Activated T-helper 1 cell treated with anti-CD3 and anti-CD28 coated beads, Interleukin-12 subunit alpha, Interleukin-12 subunit beta, Interleukin-2, Interleukin-4 antibody, amounts not matched to agents 30 ng/mL and 10 ng/mL and 1 ng/mL, durations not matched to agents 14 hours and 24 hours and 36 hours (primary cell): ENCODE measurements around the gene NLRP6. TPM values are rescaled to one million over a fixed set of nuclear protein-coding genes. Genes with fewer than 3 reads are reported as not detected.

Source experiments
- DNase-seq: peaks from one replicate; pipeline ENCODE4 v3.0.0; 2021; ENCODE audit warnings: low spot score
- H3K27ac Mint-ChIP-seq: one replicate; pipeline ENCODE4 v1.8.0; 2021; ENCODE audit warnings: mild to moderate bottlenecking, mixed read lengths
- H3K27me3 Mint-ChIP-seq: one replicate; pipeline ENCODE4 v1.8.0; 2022; ENCODE audit warnings: mild to moderate bottlenecking, moderate library complexity, mixed read lengths; ENCODE audit not compliant: insufficient read depth
- H3K36me3 Mint-ChIP-seq: one replicate; pipeline ENCODE4 v1.8.0; 2021; ENCODE audit warnings: low read depth, mixed read lengths
- H3K4me1 Mint-ChIP-seq: one replicate; pipeline ENCODE4 v1.8.0; 2021; ENCODE audit warnings: low read depth, mixed read lengths
- H3K4me3 Mint-ChIP-seq: one replicate; pipeline ENCODE4 v1.8.0; 2021; ENCODE audit warnings: mild to moderate bottlenecking, moderate library complexity, mixed read lengths
- H3K9me3 Mint-ChIP-seq: one replicate; pipeline ENCODE4 v1.8.0; 2021; ENCODE audit warnings: mixed read lengths
- intact Hi-C: fragments of 100-400 bp; cut with micrococcal nuclease; formaldehyde crosslinking; loops from one replicate; pipeline ENCODE4 v1.15.1; 2024
- total RNA-seq: library from RNA; stranded (reverse); gene quantifications from 2 replicates; pipeline ENCODE4 v1.2.3, GENCODE V29; 2022

NLRP6 gene
- total RNA-seq, 1 donor from 2014 or later: 5.2 TPM

DNA sequence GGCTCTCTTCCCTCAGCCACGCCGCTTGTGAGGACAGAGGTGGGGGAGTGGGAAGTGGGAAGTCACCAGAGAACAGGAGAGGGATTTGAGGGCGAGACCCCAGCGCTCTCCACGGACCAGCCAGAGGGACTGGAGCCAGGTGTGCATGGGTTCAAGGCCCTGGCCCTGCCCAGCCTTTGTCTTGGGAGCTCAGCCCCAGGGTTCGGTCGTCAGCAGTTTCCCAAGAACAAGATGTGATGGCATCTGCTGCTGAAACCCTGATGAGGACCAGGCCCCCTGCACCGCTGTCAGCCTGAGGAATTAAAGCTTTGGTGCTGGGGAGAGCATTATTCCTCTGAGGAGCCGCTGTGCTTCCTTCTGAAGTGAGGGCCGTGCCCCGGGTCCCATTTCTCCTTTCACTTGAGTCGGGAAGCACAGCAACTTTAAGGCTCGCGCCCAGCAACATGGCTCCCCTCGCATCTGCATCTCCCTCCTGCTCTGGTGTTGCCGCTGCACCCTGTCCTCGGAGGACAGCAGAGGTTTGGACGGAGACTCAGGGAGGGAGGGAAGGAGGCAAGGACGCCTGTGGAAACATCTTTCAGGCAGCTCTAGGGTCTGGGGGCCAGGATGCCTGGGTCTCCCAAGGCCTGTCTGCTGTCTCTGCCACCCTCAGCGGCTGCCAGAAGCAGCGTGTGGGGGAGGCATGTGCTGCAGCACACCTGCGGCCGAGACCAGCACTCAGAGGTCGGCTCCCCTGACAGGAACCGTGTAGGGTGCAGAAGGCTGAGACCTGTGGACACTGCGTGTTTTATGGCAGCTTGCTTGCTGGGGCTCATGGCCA lies 17.4 kb downstream of the NLRP6 start:
- no peak for DNase-seq
- Mint-ChIP-seq H3K27me3 (peaks cover 7% of the 10 kb centered on the region), H3K4me3 (no peak overlapping the region), H3K27ac (no peak overlapping the region), H3K36me3 (peaks cover 8% of the 10 kb centered on the region), H3K4me1 (peaks cover 18% of the 10 kb centered on the region), H3K9me3 (no peaks in the 10 kb centered on the region)
- intact Hi-C loops: no loop called here

- H3K27ac Mint-ChIP-seq: no peak overlapping the region
- DNase-seq: no peak
- intact Hi-C loops: no loop called here
- H3K9me3 Mint-ChIP-seq: no peaks in the 10 kb centered on the region
- no peak overlapping the region for H3K4me3 Mint-ChIP-seq
- H3K4me1 Mint-ChIP-seq: peaks cover 13% of the 10 kb centered on the region
- peaks cover 13% of the 10 kb centered on the region for H3K27me3 Mint-ChIP-seq
- H3K36me3 Mint-ChIP-seq: peaks cover 2% of the 10 kb centered on the region
These were observed 18.2 kb downstream of the NLRP6 start for GRCh38 chr11:296171-297050.

DNA sequence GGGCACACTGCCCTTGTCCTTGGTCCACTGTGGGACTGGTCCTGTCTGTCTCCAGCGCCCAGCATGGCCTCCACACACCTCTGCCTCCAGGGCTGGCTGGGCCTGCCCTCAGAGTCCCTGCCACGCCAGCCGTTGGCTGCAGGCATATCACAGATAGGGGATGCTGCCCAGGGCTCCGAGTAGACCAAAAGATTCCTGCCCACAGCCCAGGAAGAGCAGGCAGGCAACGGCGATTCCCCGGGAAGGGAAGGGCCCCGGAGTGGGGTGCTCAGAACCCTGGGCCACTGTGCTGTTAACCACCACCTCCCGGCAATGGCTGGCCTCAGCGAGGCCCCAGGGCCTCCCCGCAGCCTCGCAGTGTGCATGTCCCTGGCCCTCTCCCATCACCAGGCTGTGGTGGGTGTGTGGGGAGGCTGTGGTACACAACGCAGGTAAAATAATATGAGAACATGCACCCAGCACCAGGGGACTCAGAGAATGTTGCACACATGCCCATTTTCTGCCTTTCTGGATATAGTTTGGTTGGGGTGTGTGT lies 18.9 kb downstream of the NLRP6 start:
- peaks cover 13% of the 10 kb centered on the region for H3K27me3 Mint-ChIP-seq
- H3K27ac Mint-ChIP-seq: peak overlapping the region; percentile 78
- DNase-seq: no peak
- no peak overlapping the region for H3K4me3 Mint-ChIP-seq
- peaks cover 12% of the 10 kb centered on the region for H3K4me1 Mint-ChIP-seq
- intact Hi-C loops: no loop called here
- H3K9me3 Mint-ChIP-seq: no peaks in the 10 kb centered on the region
- no peaks in the 10 kb centered on the region for H3K36me3 Mint-ChIP-seq

DNA sequence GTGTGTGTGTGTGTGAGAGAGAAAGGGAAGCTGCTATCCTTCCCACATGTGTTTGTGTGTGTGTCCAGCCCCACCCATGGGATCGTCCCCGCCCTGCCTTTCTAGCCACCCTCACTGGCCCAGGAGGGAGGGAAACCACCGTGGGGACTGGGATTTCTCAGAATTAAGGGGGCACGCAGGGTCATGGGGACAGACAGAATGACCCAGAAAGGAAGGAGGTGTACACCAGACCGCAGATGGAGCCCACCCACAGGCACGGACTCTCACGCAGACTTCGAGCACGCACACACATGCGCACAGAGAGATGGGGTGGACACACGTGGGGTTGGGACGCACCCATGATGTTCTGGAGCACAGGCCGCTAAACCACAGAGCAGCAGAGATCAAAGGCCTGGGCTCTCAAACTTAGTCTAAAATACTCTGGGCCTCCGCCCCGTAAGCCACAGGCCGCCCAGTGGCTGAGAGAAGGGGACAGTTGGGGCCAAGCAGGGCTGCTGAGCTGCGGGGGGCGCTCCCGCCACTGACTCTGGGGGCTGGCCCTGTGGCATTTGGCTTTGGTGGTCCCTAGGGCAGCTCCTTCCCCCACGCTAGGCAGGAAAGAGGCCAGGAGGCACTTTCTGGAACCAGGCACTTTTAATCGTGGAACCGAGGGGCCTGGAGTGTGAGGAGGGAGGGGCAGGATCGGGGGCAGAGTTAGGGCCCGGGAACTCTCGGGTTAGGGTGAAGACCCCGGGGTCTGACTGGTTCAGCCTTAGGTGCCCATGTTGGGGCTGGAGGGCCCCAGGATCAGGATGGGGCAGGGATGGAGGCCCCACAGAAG lies 19.6 kb downstream of the NLRP6 start:
- Mint-ChIP-seq H3K9me3 (no peaks in the 10 kb centered on the region), H3K27me3 (peaks cover 13% of the 10 kb centered on the region), H3K4me1 (peaks cover 17% of the 10 kb centered on the region), H3K27ac (peak overlapping the region; percentile 78), H3K36me3 (no peaks in the 10 kb centered on the region), H3K4me3 (no peak overlapping the region)
- intact Hi-C loops: no loop called here
- no peak for DNase-seq

DNA sequence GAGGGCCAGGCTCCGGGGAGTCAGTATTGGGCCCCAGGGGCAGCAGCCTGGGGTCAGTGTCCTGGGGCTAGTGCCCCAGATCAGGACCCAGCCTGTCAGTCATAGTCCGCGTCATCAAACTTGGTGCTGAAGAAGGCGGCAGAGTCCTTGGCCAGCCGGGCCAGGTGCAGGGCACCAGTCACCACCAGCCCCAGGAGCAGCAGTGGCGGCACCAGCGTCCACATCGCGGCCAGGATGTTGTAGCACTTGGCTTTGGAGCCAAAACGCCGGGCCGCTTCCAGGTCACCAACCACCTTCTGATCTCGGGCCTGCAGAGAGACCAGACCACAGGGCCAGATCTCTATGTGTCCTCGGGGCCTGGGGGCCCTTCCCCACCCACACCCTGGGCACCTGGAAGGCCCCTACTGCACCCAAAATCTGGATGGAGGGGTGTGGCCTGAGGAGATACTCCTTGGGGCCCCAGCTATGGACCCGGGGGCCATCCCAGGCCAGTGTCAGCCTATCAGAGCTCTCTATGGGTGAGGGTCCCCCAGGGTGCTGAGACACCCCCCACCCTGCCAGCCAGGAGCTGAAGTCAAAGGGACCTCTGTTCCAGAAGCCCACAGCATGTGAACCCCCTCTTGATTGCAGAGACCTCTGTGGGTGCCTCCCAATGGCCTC lies 20.3 kb downstream of the NLRP6 start:
- Mint-ChIP-seq H3K4me3 (no peak overlapping the region), H3K36me3 (no peaks in the 10 kb centered on the region), H3K4me1 (peaks cover 20% of the 10 kb centered on the region), H3K27me3 (peaks cover 13% of the 10 kb centered on the region), H3K27ac (no peak overlapping the region), H3K9me3 (no peaks in the 10 kb centered on the region)
- no peak for DNase-seq
- intact Hi-C loops: no loop called here

DNA sequence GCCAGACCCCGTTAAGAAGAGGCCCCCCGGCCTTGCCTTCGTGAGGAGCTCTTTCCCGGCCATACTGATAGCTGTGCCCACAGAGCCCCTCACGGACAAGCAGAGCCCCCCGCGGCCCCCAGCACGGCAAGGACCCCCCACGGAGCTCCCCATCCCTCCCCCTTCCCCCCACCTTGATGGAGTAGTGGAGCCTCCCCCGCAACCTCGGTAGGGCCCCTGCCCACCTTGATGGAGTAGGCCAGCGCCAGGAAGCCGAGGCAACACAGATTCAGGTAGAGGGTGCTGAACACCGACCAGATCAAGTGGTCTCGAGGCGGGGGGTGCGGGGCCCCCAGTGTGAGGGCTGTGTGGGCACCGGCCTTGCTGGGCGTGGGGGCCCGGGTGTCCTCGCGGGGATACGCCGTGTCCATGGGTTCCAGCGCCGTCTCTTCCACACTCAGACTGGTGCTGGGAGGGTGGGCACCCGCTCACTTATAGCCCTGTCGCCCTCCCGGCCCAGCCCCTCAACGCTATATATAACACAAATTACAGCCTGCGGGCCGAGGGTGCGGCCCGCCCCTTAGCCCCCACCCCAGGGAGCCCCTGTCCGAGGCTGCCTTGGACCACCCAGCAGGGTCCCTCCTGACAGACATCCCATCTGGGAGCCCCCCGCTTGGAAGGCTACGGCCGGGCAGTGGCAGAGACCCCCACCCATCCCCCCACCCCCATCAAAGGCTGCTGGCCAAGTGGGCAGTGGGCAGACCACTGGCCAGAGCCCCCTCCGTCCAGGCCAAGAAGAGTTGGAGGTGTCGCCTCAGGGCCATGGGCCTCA lies 21.1 kb downstream of the NLRP6 start, which contains the start of gene IFITM5:
Gene IFITM5 (minus strand): TSS at position 446 of the 811 bp plus-strand sequence. CDS start 36 bp downstream, at position 410.
- no peaks in the 10 kb centered on the region for H3K36me3 Mint-ChIP-seq
- intact Hi-C loops: no loop called here
- H3K4me3 Mint-ChIP-seq: no peak within 1 kb of the TSS
- H3K9me3 Mint-ChIP-seq: no peaks in the 10 kb centered on the region
- H3K4me1 Mint-ChIP-seq: peaks cover 20% of the 10 kb centered on the region
- H3K27ac Mint-ChIP-seq: no peak within 1 kb of the TSS
- DNase-seq: no peak
- peaks cover 13% of the 10 kb centered on the region for H3K27me3 Mint-ChIP-seq

DNA sequence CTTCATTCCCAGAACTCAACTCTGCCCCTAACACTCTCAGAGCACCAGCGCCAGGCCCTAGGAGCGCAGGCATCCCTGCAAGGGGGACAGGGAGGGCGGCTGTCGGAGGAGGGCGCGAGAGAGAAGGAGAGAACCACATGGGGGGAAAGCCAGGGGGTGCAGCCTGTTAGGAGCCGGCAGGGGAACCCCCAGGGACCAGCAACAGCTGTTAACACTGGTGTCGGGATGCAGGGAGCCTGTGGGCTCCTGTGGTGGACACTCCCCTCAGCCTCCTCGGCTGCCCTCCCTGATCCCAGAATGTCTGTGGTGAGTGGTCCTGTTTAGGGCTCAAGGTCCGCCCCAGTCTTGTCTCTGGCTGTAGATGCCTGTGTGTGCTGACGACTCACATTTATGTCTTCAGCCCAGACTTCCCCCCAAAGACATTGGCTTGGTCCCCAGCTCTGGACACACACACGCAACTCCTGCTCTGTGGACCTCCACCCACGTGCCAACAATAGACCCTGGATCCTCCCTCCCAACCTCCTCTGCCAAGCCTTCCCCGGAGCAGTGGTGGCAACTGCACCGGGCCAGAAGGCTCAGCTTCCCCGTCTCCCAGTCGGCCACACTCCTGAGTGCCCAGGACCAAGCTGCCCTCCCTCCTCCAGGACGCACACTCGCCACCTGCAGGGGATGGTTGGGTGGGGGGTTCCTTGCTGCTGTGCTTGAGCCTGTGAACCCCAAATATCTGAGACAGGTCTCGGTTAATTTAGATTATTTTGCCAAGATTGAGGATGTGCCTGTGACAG lies 21.9 kb downstream of the NLRP6 start:
- peaks cover 13% of the 10 kb centered on the region for H3K27me3 Mint-ChIP-seq
- peaks cover 23% of the 10 kb centered on the region for H3K4me1 Mint-ChIP-seq
- peak overlapping the region; percentile 12 for H3K27ac Mint-ChIP-seq
- no peaks in the 10 kb centered on the region for H3K36me3 Mint-ChIP-seq
- no peaks in the 10 kb centered on the region for H3K9me3 Mint-ChIP-seq
- intact Hi-C loops: no loop called here
- DNase-seq: no peak
- H3K4me3 Mint-ChIP-seq: no peak overlapping the region

- Mint-ChIP-seq H3K4me3 (no peak overlapping the region), H3K9me3 (no peaks in the 10 kb centered on the region), H3K36me3 (no peaks in the 10 kb centered on the region), H3K4me1 (peaks cover 34% of the 10 kb centered on the region), H3K27ac (no peak overlapping the region), H3K27me3 (peaks cover 11% of the 10 kb centered on the region)
- intact Hi-C loops: no loop called here
- DNase-seq: no peak
These were observed 25.2 kb downstream of the NLRP6 start for GRCh38 chr11:303363-303762.

DNA sequence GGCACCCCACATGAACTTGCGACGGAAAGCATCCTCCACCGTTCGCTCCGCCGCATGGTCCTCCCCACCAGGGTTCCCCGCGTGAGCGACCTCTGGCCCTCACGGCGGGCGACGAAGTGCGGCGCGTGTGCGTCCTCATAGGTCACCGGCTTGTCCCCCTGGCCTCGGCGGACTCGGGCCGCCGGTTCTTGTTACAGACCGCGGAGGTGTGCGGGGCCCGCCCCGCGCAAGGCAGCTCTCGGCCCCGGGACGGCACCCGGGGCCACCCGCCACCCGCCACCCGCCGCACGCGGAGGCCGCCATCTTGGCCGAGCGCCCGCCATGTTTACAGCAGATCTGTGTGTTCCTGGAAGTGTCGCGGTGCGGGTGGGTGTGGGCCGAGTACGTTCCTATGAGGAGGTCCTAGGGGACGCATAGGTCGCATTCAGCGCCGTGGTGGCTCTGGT lies 25.9 kb downstream of the NLRP6 start:
- Mint-ChIP-seq H3K4me3 (no peak overlapping the region), H3K27me3 (peaks cover 11% of the 10 kb centered on the region), H3K36me3 (peaks cover under 1% of the 10 kb centered on the region), H3K9me3 (no peaks in the 10 kb centered on the region), H3K4me1 (peaks cover 35% of the 10 kb centered on the region), H3K27ac (no peak overlapping the region)
- intact Hi-C loops: loop anchor here (2.0 kb wide), 1 partner anchor 93 kb away; no protein-coding TSS in a partner anchor
- DNase-seq: no peak

GRCh38 chr11:304915-305843 lies 27.0 kb downstream of the NLRP6 start:
- intact Hi-C loops: loop anchor here (2.0 to 5.0 kb wide), 3 partner anchors 92 to 212 kb away; no protein-coding TSS in a partner anchor
- DNase-seq: no peak

More at GRCh38 chr11:304915-305843, 27.0 kb downstream of the NLRP6 start:
- peaks cover 43% of the 10 kb centered on the region for H3K4me1 Mint-ChIP-seq
- no peak overlapping the region for H3K27ac Mint-ChIP-seq
- H3K9me3 Mint-ChIP-seq: no peaks in the 10 kb centered on the region
- no peak overlapping the region for H3K4me3 Mint-ChIP-seq
- peaks cover 7% of the 10 kb centered on the region for H3K36me3 Mint-ChIP-seq
- peaks cover 10% of the 10 kb centered on the region for H3K27me3 Mint-ChIP-seq
